Measurements from ENCODE around the gene ASB1. TPM values are rescaled to one million over a fixed set of nuclear protein-coding genes. Genes with fewer than 3 reads are reported as not detected.

Gene ASB1
- total and polyA plus RNA-seq, 10 of the 15 experiments (the other 5 are each of a cell fraction or from before 2014, with no cell fraction given), result 5.2 to 31.2 (median 25.8) TPM

- ChIA-PET SMC1A (ENCODE audit: uncharacterized antibody, unreplicated experiment) (no interaction called here), CTCF (no interaction called here), POLR2A (no interaction called here), RAD21 (ENCODE audit: unreplicated experiment) (no interaction called here)
- Histone ChIP-seq H3K27ac (ENCODE audit: control insufficient read depth, insufficient read depth) (no peak overlapping the region), H3K4me3 (no peak overlapping the region), H3K9ac (ENCODE audit: control insufficient read depth, insufficient read depth, low read length) (no peak overlapping the region), H3K9me3 (replicated peaks; ENCODE audit: control insufficient read depth, insufficient read depth, low read length) (peaks cover 2% of the 10 kb centered on the region; the same call in 2 of the 3 replicates), H3K4me1 (ENCODE audit: control insufficient read depth, insufficient read depth, low read length) (no peaks in the 10 kb centered on the region), H3K4me2 (ENCODE audit: control insufficient read depth, insufficient read depth) (no peak overlapping the region), H2AFZ (ENCODE audit: control insufficient read depth, low read depth, low read length) (no peak overlapping the region), H3K79me2 (ENCODE audit: control insufficient read depth, insufficient read depth, low read length) (no peaks in the 10 kb centered on the region), H3K27me3 (replicated peaks in 1 of 2; ENCODE audit: control insufficient read depth in 2 of 2, insufficient read depth in 2 of 2, low read length in 1 of 2) (no peaks in the 10 kb centered on the region), H3K36me3 (ENCODE audit: control insufficient read depth in 2 of 2, insufficient read depth in 2 of 2, low read length in 1 of 2) (no peaks in the 10 kb centered on the region), H4K20me1 (ENCODE audit: control insufficient read depth, insufficient read depth) (no peaks in the 10 kb centered on the region)
- no peak for TF ChIP-seq YBX1 (IDR thresholded peaks at IDR 0.05)
- no peak for TF ChIP-seq FOS (IDR thresholded peaks at IDR 0.05; ENCODE audit: borderline replicate concordance, extremely low read depth, insufficient read length)
- TF ChIP-seq ZNF622 (IDR thresholded peaks at IDR 0.05), result no peak
- TF ChIP-seq BRCA1 (IDR thresholded peaks at IDR 0.05; ENCODE audit: low read depth, low read length), result no peak
- no peak for TF ChIP-seq BCL3 (IDR thresholded peaks at IDR 0.05; ENCODE audit: borderline replicate concordance, insufficient read depth, low read depth, low read length, poor library complexity, severe bottlenecking)
- no peak for TF ChIP-seq STAT1 (conservative IDR thresholded peaks at IDR 0.05)
- TF ChIP-seq MEF2A (IDR thresholded peaks at IDR 0.05; ENCODE audit: insufficient read depth, low read depth, low read length), result no peak
- no peak for TF ChIP-seq CEBPB (IDR thresholded peaks at IDR 0.05; ENCODE audit: borderline replicate concordance in 1 of 2, low read depth in 2 of 2, low read length in 2 of 2)
- no peak for TF ChIP-seq GABPA (IDR thresholded peaks at IDR 0.05; ENCODE audit: low read depth)
- no peak for TF ChIP-seq RUNX3 (IDR thresholded peaks at IDR 0.05; ENCODE audit: low read length)
- TF ChIP-seq MYB (IDR thresholded peaks at IDR 0.05; ENCODE audit: borderline replicate concordance, low read depth, low read length), result no peak
- BruUV-seq (replicated peaks), result no TSS peak
- 65% methylated on average over 12 of the region's 12 CpGs for WGBS (ENCODE audit: insufficient coverage, insufficient replicate concordance, low lambda C conversion rate, missing lambda C conversion rate)
- no peak for FAIRE-seq
- DNase-seq (ENCODE audit: low read depth, low spot score), result no peak
- in situ Hi-C loops (cut with MboI) (no loop called here), intact Hi-C loops (cut with micrococcal nuclease; ENCODE audit: unreplicated experiment) (no loop called here)
- ATAC-seq, result no peak
Observed at GRCh38 chr2:238412067-238412767, 14.5 kb upstream of the ASB1 start.

Data from GM12878 (cell line).